ENCODE data around the gene ACAA1.

Gene ACAA1

DNA sequence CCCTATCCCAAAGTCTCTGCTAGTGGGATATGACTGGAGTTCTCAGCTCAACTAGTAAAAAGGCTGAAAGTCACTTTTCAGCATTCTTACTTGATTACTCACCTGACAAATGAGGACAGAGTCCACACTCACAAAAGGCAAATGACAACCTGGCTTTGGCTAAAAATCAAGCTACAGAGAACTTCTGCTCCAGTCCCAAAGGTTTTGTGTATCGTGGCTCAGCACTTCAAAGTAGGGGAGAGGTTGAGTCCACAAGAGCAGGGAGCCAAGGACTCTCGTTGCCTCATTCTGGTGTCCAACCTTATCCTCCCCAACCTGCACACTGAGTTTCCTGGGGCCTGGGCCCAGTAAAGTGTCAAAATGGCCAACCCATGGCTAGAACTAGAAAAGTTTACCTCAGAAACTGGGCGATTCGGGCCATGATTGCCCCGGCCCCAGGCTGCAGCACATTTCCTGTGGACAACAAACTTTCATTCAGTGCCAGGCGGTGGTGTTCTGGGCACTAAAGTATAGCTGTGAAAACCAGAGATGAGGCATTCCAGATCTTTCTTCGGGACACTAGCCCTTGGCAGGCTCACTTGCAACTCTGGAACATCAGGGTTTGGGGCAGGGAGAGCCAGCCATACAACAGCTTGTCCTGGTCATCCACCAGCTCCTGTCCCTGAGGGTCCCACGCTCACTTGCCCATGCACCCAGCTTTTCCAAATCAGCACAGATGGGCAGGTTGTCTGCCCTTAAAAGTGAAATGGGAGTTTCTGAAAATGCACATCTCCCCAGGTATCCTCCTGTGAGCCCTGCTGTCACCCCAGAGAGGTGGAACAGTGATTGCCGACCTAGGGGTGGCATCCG, 3.1 kb downstream of the ACAA1 start:
- DNase-seq = no peak

- DNase-seq = no peak
Measured at GRCh38 chr3:38133209-38133556, 3.7 kb downstream of the ACAA1 start.

GRCh38 chr3:38131621-38132369, 5.1 kb downstream of the ACAA1 start:
- DNase-seq = no peak

GRCh38 chr3:38130631-38131065, 6.3 kb downstream of the ACAA1 start:
- no peak for DNase-seq

DNA sequence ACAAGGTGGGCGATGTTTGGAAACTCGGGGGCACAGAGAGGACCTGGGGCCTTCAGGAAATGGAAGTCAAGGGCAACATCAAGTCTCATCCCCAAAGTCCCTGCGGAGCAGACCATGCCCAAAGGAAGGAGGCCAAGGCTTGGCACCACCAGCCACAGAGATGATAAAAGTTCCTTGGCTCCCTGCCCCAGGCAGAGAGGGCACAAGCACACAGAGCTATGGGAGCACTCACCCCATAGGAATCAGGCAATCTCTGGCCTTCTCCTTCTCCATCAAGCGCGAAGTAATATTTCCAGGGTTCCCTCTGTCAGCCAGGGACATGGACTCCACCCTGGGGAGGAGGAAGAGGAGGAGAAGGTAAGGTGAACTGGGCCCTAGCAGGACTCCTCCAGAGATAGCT, 7.9 kb downstream of the ACAA1 start:
- DNase-seq = no peak

DNA sequence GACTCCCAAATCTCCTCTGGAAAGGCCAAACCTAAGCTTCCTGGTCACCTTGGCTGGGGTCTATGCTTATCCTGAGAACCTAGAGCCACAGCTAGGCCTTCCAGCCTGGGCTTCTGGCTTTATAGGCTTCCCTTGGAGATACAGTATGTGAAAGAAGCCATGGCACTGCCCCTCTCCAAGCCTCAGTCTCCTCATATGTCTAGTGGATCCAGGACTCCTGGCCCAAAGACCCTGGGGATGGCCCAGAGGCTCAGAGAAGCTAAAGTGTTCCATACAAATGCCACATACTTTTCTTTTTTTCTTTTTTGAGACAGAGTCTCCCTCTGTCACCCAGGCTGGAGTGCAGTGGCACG, 8.6 kb downstream of the ACAA1 start:
- DNase-seq = no peak

GRCh38 chr3:38127611-38128302, 9.2 kb downstream of the ACAA1 start:
- DNase-seq = no peak

DNA sequence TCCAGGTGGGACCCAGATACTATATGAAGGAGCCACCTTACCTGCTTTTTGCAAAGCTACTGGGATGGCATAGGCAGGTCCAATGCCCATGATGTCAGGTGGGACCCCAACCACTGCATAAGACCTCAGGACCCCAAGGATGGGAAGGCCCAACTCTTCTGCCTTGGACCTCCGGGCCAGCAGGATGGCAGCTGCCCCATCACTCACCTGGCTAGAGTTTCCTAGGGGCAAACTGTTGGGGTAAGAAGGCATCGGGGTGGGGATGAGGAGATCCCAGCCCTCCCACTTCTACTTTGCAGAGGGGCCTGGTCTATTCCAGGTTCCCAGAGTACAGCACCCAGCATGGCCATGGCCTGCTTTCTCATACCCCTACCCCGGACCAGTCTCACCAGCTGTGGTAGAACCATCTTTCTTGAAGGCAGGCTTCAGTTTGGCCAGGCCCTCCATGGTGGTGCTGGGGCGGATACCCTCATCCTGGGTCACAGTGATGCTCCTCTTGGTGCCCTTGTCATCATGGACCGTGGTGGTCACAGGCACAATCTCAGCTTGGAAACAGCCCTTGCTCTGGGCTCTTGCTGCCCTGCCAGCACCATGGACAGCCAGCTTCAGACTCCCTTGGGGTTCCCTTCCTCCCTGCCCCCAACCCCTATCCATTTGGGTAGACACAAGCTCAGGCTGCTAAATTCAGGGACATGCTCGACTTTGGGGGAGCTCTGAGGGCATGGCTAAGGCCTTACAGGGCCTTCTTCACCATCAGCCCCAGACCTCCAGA, 10.6 kb downstream of the ACAA1 start:
- DNase-seq = no peak

DNA sequence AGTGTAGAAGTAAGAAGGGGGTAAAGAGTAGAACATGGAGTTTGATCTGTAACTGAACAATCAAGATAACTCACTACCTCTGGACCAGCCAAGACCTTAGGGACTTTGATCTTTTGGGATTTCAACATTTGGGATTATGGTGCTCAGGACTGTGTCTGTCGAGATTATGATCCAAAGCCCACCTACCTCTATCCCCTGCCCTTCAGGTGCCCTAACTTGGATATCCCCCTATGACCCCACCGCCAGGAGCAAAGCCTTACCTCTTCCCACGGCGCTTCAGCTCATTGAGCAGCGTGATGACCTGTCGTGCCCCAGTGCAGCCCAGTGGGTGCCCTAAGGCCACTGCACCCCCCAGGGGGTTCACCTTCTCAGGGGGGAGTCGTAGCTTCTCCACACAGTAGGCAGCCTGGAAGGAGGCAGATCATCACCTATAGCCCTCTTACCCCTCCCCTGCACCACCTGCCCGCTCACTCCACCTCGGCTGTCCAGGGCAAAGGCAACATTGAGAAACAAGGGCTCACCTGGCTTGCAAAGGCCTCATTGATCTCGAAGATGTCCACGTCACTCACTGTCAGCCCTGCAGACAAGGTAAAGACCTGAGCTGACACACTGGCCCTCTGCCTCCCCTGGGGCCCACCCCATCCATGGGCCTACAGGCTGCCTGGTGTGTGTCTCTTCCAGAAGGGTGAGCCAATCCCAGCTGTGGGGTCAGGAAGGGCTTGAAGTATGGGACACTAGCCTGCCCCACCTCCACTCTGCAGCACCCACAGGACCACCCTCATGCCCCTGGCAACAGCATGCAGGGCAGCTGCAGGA, 11.4 kb downstream of the ACAA1 start:
- DNase-seq = no peak

GRCh38 chr3:38124324-38125122, 12.4 kb downstream of the ACAA1 start:
- no peak for DNase-seq

DNA sequence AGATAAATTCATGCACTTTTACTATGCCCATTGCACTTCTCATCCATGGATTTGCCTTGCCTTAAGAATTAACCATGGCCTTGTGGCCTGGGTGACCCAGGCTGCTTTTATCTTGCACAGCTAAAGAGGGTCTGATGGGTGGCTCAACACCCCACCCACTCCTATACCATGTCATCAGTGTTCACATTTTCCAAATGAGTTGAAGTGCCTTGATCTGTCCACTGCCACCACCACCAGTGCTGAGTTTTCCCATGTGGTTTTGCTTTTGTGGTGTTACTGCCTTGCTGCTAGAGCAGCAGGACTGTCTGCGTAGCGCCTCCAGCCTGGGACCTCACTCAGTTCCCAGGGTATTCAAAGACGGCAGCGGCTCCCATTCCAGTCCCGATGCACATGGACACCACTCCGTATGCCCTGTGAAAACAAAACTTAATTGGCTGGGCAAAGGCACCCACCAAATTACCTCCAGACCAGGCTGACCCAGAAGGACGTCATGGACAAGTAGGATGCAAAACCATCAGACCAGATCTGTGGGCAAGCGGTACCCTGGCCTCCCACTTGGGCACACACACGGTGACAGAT, 14.1 kb downstream of the ACAA1 start:
- DNase-seq = no peak

DNA sequence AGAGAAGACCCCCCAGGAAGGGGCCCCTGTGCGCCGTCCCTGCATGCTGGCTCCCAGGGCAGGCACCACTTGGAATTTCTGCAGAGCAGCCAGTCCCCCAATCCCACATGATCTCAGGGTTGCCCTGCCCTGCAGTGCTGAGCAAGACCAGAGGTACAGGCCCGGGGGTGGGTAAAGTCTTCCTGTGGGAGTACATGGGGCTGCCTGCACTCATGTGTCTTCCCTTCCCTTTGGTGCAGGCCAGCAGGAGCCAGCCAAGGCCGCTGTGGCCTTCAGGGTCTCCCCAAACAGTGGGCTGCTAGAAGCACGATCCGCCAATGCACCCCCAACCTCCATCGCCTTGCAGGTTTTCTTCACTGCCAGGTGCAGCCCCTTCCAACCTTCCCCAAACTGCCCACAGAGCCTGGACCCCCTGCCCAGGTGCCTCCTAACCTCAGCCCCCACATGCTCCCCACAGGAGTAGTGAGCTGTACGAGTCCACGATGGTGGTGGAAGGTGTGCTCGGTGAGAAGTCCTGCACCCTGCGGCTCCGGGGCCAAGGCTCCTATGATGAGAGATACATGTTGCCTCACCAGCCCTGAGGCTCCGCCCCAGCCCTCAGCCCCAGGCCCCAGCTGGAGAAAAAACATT, 15.0 kb downstream of the ACAA1 start:
- DNase-seq = no peak

GRCh38 chr3:38121451-38121831, 15.5 kb downstream of the ACAA1 start:
- no peak for DNase-seq

DNA sequence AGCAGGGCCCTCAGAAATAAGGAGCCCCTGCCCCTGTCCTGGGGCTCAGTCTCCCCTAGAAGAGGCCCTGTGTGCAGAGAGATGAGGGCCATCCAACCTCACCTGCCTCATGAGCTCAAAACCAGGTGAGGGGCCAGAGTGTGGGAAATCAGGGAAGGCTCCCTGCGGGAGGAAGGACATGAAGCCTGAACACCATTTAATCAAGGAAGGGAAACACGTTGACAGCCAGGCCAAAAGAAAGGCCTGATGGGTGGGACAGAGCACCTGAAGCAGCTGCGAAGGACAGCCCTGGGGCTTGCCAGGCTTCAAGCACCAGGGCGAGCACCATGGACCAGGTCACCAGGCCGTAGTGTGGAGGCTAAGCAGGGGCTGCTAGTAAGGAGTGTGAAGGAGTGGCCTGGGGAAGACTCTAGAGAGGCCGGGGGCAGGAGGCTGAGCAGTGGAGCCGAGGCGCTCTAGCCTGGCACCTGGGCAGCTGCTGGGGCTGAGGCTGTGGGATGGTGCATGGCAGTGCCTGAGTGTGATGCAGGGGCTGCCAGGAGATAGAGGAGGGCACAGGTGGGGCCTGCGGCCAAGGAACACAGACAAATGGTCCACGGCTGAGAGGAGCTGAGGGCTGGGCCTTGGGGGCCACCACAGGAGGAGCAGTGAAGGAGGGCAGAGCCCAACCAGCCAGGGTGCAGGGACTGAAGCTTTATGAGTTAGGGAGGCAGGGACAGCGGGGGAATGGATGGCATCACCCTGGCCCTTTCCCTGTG, 16.1 kb downstream of the ACAA1 start:
- no peak for DNase-seq

GRCh38 chr3:38119821-38120692, 16.9 kb downstream of the ACAA1 start:
- no peak for DNase-seq

DNA sequence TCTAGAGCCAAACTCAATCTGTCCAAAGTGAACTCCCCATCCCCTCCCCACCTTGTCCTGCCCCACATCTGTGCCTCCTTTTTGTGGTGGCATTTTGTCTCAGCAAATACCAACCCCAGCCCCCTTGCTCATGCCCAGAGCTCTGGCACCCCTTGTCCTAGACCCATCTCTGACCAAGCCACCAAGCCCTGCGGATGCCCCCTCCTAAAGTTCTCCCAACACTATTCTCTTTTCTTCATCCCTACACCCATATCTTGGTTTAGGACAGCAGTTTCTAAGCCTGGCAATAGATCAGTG, 17.7 kb downstream of the ACAA1 start:
- no peak for DNase-seq

GRCh38 chr3:38118421-38119247, 18.3 kb downstream of the ACAA1 start:
- DNase-seq = no peak
